Amniotic stem cell (primary cell): ENCODE data around the gene GOLGA8B.
"Not testable (repeated sequence)": the region's sequence is repeated elsewhere in the genome, so short reads cannot be mapped to it uniquely, and the experiment has no call there.

Source experiments
- DNase-seq: peaks from one replicate; lab custom pipeline; 2025; lab: John Stamatoyannopoulos, UW

Gene GOLGA8B

DNA sequence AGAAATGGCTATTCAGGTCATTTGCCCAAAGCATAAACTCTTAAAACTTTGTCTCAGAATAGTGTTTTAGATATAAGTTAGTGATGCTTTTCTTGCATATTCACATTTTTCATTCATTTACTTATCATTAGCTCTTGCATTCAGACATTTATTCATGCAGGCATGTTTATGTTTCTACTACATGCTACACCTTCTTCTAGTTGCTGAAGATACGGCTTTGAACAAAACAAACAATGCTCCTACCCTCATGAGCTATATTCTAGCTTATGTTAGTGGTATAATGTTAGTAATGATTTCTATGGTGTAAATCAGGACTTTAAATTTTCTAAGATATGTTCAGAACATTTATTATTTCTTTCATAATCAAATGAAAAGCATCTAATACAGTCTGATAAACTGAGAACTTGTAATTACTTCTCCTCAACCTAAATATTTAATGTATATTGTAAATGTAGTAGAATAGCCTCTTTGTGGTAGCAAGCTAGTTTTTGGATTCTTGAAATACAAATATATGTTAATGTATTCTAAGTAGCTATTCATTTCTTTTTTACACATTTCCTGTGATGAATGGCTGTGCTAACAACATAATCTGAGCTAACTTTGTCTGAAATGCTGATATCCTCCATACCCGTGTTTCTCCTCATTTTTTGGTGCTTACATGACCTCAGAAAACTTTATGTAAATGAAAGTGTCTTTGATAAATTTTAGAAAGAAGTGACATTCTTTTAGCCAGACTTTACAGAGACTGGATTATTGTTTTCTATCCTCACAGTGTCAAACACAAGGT, 15.5 kb upstream of the GOLGA8B start:
- no peak for DNase-seq

DNA sequence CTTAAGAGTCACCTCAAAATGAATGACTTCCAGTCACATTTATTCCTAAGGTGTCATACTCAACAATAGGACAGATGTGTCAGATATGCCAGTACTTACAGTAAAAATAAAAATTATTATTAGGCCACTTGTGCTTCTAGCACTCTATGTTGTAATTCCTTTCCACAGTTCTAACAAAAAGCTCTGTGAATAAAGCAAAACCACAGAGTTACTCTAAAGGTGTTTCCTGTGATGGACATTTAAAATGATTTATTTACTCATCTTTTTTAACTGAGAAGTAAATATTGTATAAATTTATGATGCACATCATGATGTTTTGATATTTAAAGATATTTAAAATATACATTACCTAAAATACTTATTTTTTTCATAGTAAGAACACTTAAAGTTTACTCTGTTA, 13.9 kb upstream of the GOLGA8B start:
- DNase-seq: no peak

DNA sequence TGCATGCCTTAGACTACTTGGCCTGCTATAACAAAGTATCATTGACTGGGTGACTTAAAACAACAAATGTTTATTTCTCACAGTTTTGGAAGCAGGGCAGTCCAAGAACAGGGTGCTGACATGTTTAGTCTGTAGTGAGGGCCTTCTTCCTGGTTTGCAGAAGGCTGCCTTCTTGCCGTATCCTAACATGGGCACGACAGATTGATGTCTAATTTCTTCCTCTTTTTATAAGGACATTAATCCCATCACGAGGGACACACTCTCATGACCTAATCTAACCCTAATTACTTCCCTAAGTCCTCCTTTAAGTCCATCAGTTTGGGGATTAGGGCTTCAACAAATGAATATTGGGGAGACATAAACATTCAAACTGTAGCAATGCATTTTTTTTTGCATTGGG, 10.9 kb upstream of the GOLGA8B start:
- no peak for DNase-seq

DNA sequence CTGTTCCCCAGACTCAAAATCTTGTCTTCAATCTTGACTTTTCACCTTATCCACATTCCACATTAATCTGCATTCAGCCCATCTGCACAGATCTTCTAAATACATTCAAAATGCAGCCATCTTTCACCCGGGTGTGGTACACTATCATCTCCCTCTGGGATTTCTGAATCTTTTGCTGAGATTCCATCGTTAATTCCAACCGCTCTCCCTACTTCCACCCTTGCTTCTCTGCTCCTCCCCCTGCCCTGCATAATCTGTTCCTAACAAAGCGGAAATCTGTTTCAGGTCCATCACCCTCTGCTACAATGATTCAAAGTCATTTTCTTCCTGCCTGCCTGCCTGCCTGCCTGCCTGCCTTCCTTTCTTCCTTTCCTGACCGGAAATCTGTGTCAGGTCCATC, 7.9 kb upstream of the GOLGA8B start:
- no peak for DNase-seq

DNA sequence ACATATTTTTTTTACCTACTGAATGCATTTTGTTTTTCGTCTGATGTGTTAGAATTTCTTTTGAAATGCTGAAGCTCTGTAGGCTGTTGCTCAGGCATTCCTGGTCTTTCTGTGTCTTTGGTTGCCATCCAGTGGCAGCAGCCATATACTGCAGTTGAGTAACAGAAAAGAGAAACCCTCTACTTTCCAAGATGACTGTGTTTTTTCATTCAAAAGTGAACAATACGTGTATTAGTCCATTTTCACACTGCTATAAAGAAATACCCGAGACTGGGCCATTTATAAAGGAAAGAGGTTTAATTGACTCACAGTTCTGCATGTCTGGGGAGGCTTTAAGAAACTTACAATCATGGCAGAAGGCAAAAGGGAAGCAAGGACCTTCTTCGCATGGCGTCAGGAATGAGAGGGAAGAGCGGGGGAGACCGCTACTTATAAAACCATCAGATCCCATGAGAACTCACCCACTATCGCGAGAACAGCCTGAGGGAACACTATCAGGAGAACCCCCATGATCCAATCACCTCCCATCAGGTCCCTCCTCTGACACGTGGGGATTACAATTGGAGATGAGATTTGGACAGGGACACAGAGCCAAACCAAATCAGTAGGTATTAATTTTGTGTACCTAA, 4.7 kb upstream of the GOLGA8B start:
- peak; percentile 68 for DNase-seq

DNA sequence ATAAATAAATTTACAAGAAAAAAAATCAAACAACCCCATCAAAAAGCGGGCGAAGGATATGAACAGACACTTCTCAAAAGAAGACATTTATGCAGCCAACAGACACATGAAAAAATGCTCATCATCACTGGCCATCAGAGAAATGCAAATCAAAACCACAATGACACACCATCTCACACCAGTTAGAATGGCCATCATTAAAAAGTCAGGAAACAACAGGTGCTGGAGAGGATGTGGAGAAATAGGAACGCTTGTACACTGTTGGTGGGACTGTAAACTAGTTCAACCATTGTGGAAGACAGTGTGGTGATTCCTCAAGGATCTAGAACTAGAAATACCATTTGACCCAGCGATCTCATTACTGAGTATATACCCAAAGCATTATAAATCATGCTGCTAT, 2.5 kb upstream of the GOLGA8B start:
- DNase-seq: not testable (repeated sequence)

DNA sequence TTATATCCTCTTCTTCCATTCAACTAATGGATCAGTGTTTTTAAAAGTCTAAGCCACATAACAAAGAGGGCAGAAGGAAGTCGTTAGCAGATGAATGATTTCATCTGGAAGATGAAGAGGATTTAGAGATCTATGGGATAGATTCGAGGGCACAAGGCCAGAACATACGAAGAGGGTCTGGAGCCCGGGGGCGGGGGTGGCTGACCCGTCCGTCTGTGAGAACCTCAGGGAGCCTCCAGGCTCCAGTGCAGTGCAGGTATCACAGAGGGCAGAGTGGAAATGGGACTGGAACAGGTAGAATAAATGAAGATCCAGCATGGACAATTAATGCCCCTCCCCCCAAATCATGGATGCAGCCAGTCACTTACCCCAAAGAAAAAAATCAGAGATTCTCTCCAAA, 1.5 kb upstream of the GOLGA8B start:
- no peak for DNase-seq

DNA sequence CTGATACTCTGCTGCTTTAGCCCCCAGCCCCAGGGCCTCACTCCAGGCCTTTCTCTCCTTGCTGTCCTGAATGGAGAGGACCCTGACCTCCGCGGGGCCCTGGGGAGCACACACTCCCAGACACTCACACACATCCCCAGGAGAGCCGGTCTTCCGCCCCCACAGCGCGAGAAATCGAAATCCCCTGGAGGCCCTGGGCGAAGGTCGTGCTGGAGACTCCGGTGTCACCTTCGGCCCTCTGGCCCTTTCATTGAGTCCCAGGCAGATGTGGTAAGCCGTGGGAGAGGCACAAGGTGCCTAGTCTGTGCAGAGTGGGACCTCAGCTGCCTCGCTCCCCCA, 848 bp upstream of the GOLGA8B start:
- DNase-seq: no peak

DNA sequence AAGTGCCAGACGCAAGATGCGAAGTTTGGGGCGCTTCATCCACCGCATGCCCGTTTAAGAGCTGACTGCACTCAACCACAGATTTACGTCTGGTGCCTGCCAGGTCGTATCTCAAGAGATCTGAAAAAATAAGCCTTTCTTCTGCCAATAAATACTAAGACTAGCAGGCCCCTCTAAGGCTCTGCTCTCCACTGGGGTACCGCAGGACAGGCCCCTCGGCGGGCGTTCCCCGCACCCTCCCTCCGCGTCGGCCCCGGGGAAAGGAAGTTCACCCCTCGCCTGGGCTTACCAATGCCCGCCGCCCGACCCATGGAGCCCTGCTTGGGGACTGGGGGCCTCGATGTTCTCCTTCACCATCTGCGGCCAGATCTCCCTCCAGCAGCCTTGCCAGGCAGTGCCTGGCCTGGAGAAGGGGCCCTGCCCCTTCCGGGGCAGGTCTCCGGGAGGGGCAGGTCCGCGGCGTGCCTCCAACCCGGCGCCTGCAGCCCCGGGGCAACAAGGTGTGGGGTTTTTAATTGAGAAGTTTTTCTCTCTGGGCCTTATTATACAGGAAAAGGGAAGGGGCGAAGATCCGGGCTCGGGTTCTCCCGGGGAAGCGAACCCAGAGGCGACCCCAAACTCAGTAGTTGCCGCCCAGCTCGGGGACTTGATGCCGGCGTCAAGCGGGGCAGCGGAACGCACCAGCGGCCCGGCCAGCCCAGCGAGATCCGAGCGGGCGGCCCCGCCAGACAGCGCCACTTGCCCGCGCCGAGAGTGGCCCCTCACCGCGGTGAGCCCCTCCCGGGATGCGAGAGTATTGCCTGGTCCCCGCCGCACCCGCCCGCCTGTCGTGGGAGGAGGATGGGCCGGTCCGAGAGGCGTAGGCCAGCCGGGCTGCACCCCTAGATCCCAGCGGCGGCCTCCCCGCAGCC, 735 bp downstream of the GOLGA8B start:
- DNase-seq: no peak

DNA sequence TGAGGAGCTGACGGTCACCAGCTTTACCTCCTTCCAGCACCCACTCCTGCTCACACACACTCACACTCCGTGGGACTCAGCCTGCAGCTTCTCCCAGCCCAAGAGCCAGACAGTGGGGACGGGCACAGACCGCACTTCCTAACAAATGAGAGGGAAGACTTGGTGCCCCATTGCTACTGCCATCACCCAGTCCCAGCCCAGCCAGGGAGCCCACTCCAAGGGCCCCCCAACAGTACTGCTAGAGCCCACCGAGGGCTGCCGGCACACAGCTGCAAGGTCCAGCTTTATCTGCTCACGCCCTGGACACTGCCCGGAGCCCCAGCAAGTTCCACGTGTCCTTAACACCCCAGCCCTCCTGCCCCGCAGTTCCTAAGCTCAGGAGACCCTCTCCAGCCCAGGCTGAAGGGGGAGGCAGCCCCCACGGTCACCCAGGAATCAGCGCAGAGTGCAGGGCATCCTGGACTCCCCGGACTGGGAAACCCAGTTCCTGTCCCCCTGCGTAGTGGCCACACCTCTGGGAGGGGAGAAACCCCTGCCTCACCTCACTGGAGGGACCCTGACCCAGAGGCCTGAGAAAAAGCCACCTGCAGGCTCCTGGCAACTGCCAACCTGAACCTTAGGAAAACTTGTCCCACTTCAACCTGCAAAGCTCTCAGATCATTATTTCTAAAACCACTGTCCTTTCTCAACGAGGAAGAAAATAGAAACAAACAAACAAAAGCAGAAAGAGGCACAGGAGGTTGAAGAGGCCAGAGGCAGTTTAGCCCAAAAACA, 1.6 kb downstream of the GOLGA8B start:
- DNase-seq: not testable (repeated sequence)

DNA sequence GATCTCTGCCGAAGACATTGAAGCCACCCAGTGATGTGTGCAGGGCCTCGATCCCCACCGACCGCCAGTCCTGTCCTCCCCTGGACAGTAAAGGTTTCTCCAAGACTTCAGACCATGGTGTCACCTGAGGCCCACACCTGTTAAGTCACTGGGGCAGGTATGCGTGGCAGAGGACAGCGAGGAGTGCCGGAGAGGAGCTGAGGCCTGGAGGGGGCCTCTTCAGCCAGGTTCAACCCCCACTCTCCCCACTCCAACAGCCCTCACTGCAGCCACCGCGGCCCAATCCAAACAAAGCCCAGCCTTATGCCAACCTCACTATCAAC, 2.4 kb downstream of the GOLGA8B start:
- no peak for DNase-seq

DNA sequence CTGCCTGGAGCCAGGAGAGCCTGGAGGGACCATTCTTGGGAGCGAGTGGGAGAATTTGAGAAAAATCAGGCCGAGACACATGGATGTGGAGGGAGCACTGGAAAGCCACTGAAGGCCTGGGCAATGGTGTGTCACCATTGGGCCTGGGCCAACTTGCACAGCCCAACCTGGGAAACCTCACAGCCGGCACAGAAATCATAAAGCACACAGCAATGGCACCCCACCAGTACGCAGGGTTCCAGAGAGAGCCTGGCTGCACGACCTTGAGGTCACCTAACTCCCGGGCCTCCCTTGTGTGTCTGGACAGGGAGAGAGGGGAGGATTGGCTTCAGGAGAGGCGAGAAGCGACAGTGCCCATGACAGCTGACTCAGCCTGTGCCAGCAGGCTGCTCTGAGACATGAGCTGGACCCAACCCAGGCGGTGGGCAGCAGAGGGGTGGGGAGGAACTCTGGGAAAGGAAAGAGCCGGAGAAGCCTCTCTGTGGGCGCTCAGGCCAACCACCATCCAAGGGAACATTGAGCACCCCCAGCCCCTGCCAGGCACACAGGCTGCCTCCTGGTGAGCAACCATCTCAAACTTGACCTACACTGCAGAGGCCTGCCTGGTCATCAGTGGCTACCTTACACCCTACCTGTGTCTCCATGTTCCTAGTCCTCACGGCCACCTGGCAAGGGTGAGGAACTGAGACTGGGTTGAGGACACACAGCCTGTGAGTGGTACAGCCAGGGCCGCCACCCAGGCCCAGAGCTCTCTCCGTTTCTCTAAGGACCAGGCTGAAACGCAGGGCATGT, 3.0 kb downstream of the GOLGA8B start:
- DNase-seq: not testable (repeated sequence)

DNA sequence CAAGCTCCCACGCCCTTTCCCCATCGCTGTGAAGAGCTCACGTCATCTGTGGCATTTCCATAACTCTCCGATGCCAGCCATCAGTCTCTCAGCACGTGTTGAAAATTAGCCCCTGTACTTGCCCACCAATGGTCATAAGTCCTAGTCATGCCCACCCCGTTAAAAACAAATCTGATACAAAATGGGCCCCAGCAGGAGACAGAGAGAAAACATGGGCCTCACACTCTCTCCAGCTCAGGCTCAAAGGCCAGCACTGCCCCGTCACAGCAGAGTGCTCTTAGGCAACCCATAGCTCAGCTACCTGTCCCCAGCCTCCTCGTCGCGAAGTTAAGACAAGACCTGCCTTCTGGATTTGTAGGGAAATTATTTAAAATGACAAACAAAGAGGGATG, 5.2 kb downstream of the GOLGA8B start:
- DNase-seq: no peak

DNA sequence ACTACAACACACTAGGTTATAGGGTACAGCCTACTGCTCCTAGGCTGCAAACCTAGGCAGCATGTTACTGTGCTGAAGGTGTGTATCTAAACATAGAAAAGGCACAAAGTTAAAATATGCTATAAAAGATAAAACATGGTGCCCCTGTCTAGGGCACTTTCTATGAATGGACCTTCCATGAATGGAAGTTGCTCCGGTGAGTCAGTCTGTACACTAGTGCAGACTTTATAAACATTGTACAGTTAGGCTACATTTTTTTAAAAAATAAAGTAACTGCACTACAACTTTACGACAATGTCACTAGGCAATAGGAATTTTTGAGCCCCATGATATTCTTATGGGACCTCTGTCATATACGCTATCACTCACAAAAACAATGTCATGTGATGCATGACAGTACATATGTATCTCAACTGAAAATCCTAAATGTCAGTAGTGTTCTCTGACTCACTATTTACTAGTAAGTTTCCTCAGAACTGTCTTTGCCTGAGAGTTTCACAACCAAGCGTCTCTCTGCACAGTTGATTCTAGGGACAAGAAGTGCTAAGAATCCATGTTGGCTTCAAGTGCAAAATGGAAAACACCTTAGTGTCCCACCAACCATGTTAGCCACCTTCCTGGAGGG, 5.7 kb downstream of the GOLGA8B start:
- not testable (repeated sequence) for DNase-seq

DNA sequence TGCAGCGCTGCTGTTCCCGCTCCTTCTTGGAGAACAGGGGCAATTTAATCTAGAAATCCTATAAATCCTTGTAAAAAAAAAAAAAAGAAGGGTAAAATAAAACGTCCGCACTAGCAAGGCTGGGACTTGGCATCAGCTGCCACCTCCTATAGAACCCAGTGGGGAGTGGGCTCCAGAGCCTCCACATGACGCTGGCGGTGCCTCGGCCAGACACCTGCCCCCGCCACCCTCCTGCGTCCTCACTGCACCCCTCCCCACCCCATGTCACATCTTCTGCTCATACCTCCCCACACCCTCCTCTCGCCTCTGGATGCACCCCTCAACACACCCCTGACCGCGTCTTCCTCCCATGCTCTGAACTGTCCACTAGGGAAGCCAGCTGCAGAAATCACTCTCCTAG, 8.4 kb downstream of the GOLGA8B start:
- DNase-seq: not testable (repeated sequence)

DNA sequence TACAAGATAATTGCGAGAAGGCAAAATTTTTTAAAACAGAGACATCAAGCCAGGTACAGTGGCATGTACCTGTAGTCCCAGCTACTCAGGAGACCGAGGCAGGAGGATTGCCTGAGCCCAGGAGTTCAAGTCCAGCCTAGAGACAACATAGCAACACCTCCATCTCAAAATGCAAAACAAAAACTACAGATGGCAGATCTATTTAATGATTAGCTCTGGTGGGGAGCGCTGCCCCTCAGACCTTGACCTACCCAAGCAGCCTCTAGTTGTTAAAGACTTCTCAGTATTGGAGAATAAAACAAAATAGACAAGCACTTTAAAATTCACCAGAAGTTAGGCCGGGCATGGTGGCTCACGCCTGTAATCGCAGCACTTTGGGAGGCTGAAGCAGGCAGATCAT, 10.5 kb downstream of the GOLGA8B start:
- DNase-seq: not testable (repeated sequence)

DNA sequence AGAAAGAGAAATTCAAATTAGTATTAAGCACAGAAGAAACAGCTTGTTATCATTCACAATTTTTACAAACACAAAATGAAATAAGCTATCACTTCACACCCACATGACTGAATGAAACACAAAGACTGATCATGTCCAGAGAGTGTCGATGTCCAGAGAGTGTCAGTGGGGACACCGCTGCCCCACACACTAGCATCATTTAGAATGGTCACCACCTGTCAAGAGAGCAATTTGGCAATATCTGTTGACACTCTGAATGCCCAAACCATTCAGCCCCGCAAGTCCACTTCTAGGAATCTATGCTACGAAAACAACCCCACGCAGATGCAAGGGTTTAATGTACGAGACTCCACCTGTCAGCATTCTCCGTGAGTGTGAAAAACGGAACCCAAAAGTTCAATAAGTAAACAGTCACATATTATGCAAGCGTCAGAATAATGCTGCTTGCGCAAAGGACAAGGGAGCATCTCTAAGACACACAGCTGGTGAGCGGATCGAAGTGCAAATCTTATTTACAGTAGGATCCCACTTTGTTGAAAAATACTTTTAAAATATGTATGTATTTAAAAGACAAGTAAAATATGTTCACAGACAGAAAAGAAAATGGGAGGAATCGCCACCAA, 11.3 kb downstream of the GOLGA8B start:
- not testable (repeated sequence) for DNase-seq

DNA sequence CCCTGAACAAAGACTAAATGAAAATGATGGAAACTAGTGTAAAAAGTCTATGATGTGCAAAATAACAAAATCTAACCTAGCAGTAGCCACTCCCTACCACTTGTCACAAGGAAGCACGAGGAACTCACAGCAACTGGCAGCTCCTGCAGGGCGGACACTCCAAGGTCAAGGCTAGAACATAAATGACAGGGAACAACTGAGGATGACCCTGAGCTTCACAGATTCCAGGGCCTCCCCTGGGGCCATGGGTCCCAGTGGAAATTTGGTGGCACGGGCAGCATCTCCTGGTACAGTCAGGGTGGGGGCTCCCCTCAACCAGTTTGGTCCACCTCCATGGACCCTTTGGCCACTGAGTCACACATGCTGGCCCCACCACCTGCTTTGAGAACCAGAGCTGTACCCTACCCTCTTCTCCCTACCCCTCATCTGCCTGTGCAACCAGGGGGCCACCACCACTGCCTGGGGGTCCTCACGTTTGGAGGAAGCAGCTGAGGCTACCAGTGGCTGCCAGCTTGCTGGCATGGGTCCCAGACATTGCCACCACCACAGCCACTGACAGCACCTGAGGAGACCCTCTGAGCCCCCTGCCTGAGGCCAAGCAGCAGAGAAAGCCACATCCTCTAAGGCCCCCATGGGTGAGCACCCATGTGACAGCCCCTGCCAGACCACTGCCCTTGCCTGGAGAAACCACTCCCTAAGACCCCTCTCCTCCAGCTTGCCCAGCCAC, 13.6 kb downstream of the GOLGA8B start:
- DNase-seq: not testable (repeated sequence)

DNA sequence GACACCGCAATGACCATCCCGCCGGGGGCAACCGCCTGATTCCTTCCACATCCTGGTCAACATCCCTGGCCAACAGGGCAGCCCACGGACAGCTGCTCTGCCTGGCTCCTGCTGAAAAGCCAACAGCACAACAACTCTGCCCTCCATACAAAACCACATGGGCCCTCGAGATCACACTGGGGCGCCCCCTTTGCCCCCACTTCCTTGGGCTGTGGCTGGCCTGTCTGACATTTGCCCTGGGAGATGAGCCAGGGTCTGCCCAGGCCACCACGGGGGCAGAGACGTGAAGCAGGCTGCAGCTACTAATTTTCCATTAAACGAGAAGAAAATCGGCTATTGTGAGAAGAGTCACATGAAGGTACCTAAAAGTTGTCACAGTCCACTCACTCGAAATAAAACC, 16.3 kb downstream of the GOLGA8B start:
- DNase-seq: not testable (repeated sequence)

DNA sequence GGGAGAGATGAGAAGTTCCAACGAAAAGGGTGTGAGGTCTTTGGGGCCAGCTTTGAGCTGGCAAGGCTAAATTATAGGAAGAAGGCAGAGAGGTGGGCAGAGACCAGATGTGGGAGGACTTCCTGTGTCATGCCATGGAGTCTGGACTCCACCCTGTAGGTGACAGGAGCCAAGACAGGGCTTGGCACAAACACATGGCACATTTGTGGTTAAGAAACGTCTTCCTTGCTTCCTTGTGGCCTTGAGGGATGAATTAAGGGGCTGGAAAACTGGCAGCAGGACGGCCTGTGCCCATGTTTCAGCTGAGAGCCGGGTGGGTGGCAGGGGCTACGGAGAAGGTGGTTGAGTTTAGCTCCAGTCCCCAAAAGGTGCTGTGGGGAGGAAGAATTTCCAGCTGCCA, 18.7 kb downstream of the GOLGA8B start:
- DNase-seq: not testable (repeated sequence)
